Colonic mucosa (tissue), 4 donors: ENCODE measurements around the gene DTNA. TPM values are rescaled to one million over a fixed set of nuclear protein-coding genes. Genes with fewer than 3 reads are reported as not detected.
A peak's percentile ranks its signal among the peaks of the same experiment; 100 is the strongest.
"Not testable (repeated sequence)": the region's sequence is repeated elsewhere in the genome, so short reads cannot be mapped to it uniquely, and the experiment has no call there.

Experiments
- DNase-seq: peaks from one replicate; pipeline ENCODE4 v3.0.0-alpha.2; 2020
- H3K27ac ChIP-seq: fragments of 200-600 bp; one replicate; pipeline ENCODE4 v1.8.0; 2021
- H3K27me3 ChIP-seq: fragments of 200-600 bp; one replicate; pipeline ENCODE4 v1.8.0; 2021
- H3K36me3 ChIP-seq: fragments of 200-600 bp; one replicate; pipeline ENCODE4 v1.8.0; 2021
- H3K4me1 ChIP-seq: fragments of 200-600 bp; one replicate; pipeline ENCODE4 v1.8.0; 2021; ENCODE audit warnings: mild to moderate bottlenecking
- H3K4me3 ChIP-seq: fragments of 200-600 bp; one replicate; pipeline ENCODE4 v1.8.0; 2021
- H3K9ac ChIP-seq, 2 donors: one replicate each; pipeline ENCODE4 v1.7.0; 2013; ENCODE audit warnings: control low read depth in 2 of 2, low read depth in 2 of 2, low read length in 2 of 2
- H3K9me3 ChIP-seq: fragments of 200-600 bp; one replicate; pipeline ENCODE4 v1.8.0; 2021
- intact Hi-C: fragments of 100-400 bp; cut with DNase I; formaldehyde crosslinking; loops from one replicate; pipeline ENCODE4 v1.14.1; 2022
- total RNA-seq, 2 donors: library from RNA; stranded (reverse); fragmentation: NEBNext Ultra II Directional in 1 of 2; extraction: Animal tissue kit (Norgen Biotek cat#: 25700) in 1 of 2; gene quantifications; one replicate each; pipeline ENCODE4 v1.2.1, GENCODE V29; 2021
- TF ChIP-seq, protein P1 (sequence below): fragments of 200-600 bp; IDR thresholded peaks from one replicate; pipeline ENCODE4 v1.8.0; 2022; ENCODE audit warnings: antibody characterized with exemption, mild to moderate bottlenecking
- donor health status: healthy.
- donor health status: DM: no; HTN: no; CAD: no.
- donor health status: DM: no; HTN: no; CAD: no.

The DTNA gene
- 1 to 10 TPM; 1.3 to 7.5 TPM for total RNA-seq

DNA sequence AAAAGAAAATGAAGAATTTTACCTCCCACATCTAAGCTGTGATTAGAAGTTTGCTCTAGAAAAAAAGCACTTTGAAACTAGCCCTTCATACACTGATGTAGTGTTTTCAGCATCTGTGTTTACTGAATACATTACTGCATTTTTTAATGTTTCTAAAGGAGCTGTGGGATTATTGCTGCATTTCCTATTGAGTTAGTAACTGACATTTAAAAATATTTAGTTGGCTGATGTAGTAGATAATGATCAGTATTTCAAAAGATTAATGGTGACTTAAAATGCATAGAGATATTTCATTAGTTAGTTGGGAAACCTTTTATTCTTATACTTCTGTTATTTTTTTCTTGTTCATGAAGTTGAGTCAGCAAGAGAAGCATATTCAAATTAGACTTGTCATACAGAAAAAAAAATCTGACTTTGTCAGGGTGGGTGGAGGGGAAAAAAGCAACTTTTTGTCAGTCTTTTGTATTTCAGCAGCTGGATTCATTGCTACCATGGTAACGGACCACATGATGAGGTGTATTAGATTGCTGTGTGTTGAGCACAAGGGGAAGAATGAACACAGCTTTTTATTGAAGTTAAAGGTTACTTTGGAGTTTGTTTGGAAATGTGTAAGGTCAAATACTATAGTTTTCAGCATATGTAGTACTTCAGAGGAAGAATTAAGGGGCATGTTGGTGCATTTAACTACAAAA is at the start of gene DTNA:
TSS of gene DTNA (plus strand) at position 549 of the 692 bp plus-strand sequence. CDS start 45,679 bp downstream, outside the sequence.
- intact Hi-C loops = no loop called here
- H3K4me1 ChIP-seq = no peaks in the 10 kb centered on the region

DNA sequence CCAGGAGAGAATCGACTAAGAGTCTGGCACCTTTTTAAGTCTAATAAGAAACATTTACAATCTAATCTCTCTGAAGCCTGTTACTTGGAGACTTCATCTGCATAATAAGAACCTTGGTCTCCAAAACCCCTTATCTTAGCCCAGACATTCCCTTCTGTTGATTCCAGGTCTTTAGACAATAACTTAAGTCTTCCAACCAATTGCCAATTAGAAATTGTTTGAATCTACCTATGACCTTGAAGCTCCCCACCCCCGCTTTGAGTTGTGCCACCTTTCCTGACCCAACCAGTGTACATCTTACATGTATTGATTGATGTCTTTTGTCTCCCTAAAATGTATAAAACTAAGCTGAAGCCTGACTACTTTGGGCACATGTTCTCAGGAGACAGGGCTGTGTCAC is 49.5 kb upstream of the DTNA start:
- H3K27me3 ChIP-seq = no peaks in the 10 kb centered on the region
- H3K4me1 ChIP-seq = no peaks in the 10 kb centered on the region
- no peak for DNase-seq
- H3K9ac ChIP-seq = no peak overlapping the region
- TF ChIP-seq, protein P1, sequence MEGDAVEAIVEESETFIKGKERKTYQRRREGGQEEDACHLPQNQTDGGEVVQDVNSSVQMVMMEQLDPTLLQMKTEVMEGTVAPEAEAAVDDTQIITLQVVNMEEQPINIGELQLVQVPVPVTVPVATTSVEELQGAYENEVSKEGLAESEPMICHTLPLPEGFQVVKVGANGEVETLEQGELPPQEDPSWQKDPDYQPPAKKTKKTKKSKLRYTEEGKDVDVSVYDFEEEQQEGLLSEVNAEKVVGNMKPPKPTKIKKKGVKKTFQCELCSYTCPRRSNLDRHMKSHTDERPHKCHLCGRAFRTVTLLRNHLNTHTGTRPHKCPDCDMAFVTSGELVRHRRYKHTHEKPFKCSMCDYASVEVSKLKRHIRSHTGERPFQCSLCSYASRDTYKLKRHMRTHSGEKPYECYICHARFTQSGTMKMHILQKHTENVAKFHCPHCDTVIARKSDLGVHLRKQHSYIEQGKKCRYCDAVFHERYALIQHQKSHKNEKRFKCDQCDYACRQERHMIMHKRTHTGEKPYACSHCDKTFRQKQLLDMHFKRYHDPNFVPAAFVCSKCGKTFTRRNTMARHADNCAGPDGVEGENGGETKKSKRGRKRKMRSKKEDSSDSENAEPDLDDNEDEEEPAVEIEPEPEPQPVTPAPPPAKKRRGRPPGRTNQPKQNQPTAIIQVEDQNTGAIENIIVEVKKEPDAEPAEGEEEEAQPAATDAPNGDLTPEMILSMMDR = no peak
- no peak overlapping the region for H3K4me3 ChIP-seq
- H3K27ac ChIP-seq = no peak overlapping the region
- no peaks in the 10 kb centered on the region for H3K9me3 ChIP-seq
- intact Hi-C loops = loop anchor here (5.0 kb wide), 1 partner anchor 127 kb away; no protein-coding TSS in a partner anchor
- H3K36me3 ChIP-seq = no peaks in the 10 kb centered on the region

More for the DNA sequence above, at the start of gene DTNA:
- Histone ChIP-seq H3K27ac (peak within 1 kb of the TSS; percentile 43), H3K27me3 (no peaks in the 10 kb centered on the region), H3K9ac (peak within 1 kb of the TSS in 1 of 2 donors; percentile 40), H3K4me3 (no peak within 1 kb of the TSS), H3K36me3 (no peaks in the 10 kb centered on the region), H3K9me3 (no peaks in the 10 kb centered on the region)
- TF ChIP-seq, protein P1 = no peak
- no peak for DNase-seq

DNA sequence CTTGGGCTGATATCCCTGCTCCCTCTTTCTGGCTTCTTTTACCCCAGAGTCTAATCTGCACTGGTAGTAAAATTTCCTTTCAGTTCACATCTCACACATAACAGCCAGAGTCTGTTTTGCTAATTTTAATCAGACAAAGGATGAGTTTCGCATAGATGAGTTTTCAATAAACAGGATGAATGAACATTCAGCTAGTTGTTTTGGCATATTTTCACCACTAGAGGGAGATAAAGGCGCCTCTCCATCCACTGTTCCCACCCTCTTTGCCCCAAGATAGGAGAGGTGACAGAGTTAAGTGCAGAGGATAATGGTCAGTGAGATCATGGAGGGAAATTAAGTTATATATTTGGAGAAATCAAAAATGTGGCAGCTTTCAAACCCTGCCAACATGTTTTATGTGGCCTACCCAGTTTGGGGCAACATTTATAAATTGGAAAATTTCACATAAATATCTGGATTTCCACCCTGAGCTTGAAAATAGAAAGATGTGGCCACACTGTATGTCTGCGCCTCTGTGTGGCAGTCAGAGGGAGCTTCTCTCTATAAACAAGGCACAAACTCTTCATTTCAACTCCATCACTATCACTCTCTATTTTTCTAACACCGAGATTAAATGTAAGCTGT is 48.5 kb upstream of the DTNA start:
- Histone ChIP-seq H3K4me1 (no peaks in the 10 kb centered on the region), H3K4me3 (no peak overlapping the region), H3K9ac (no peak overlapping the region), H3K27me3 (no peaks in the 10 kb centered on the region), H3K9me3 (no peaks in the 10 kb centered on the region), H3K27ac (no peak overlapping the region), H3K36me3 (no peaks in the 10 kb centered on the region)
- intact Hi-C loops = loop anchor here (5.0 kb wide), 1 partner anchor 126 kb away; no protein-coding TSS in a partner anchor
- no peak for DNase-seq
- TF ChIP-seq, protein P1 = peak; percentile 70

DNA sequence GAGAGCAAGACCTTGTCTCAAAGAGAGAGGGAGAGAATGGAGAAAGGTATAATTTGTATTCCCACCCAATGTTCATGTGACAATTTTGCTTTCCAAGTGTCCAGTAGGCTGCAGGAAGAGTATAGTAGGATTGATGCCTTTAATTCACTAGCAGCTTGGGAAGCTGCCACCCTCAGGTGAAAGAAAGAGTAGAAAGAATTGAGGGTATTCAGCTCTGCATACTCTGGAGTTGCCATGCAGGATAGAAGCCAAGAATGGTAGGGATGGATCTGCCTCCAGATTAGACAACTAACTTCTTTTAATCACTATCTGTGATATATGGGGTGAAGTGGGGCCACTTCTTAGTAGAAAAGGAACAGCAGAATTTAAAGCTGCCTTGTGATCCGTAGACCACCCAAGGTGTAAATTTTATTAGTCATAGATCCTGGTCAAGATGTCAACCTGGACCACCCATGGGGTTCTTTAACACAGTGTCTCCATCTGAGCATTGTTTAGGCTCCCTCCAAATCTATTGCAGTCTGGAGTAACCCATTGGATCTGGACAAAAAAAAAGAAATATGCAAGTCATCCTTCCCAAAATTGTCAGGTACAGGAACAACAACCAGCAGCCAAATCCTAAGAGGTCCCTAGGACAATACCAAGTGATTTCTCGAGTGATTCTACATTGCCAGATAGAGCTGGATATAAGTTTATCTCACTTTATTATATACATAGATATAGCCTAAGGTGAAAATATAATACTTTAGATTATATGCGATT is 33.1 kb upstream of the DTNA start:
- H3K36me3 ChIP-seq = no peaks in the 10 kb centered on the region
- no peaks in the 10 kb centered on the region for H3K9me3 ChIP-seq
- no peak overlapping the region for H3K27ac ChIP-seq
- no peaks in the 10 kb centered on the region for H3K4me1 ChIP-seq
- intact Hi-C loops = no loop called here
- no peak overlapping the region for H3K4me3 ChIP-seq
- no peak for DNase-seq
- H3K27me3 ChIP-seq = no peaks in the 10 kb centered on the region
- TF ChIP-seq, protein P1 = no peak
- no peak overlapping the region for H3K9ac ChIP-seq

DNA sequence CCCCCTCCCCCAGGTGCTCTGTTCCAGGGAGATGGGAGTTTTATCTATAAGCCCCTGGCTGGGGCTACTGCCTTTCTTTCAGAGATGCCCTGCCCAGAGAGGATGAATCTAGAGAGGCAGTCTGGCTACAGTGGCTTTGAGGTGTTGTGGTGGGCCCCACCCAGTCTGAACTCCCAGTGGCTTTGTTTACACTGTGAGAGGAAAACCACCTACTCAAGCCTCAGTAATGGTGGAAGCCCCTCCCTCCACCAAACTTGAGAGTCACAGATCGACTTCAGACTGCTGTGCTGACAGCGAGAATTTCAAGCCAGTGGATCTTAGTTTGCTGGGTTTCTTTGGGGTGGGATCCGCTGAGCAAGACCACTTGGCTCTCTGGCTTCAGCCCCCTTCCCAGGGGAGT is 20.3 kb upstream of the DTNA start:
- DNase-seq, H3K27ac ChIP-seq, H3K9ac ChIP-seq, H3K27me3 ChIP-seq, H3K9me3 ChIP-seq, intact Hi-C loops, H3K4me1 ChIP-seq, H3K36me3 ChIP-seq, H3K4me3 ChIP-seq: not testable (repeated sequence)
